ENCODE data around the gene POC1B.

DNA sequence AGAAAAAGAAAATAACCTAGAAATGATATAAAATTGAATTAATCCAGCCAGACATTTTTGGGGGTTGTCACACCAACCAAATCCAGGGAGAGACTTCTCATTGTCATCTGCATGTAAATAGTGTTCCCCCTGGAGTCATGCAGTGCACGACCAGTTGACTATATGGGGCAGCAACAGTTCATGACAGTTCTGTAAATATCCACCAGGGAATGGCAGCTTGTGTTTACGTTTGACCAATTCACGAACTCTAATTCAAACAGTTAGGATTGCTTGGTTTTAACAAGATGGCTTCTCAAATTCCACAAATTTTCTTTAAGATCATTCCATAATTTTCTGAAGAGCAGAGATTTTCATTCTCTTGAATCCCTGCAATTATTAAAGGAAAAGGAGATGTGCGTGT is 130.1 kb downstream of the POC1B start:
- no peak for TF ChIP-seq YY1 (IDR thresholded peaks at IDR 0.05; ENCODE audit: insufficient read depth, insufficient read length)
- TF ChIP-seq ZNF274 (IDR thresholded peaks at IDR 0.05; ENCODE audit: low read depth, low read length): no peak
- no peak for TF ChIP-seq SUZ12 (IDR thresholded peaks at IDR 0.05; ENCODE audit: extremely low read depth, insufficient read depth, insufficient read length)

Data from NT2/D1 (cell line).